GM13976 (cell line): Measurements from ENCODE around the gene PANK1.

Experiments
- DNase-seq: peaks from one replicate; pipeline ENCODE4 v3.0.0; 2012; ENCODE audit warnings: low spot score
- CTCF ChIP-seq: IDR thresholded peaks from 2 replicates; pipeline ENCODE4 v1.5.1; 2012; ENCODE audit warnings: borderline replicate concordance, mild to moderate bottlenecking; ENCODE audit not compliant: insufficient read depth; ENCODE audit errors: extremely low read depth, missing control alignments, control extremely low read depth
- in situ Hi-C: fragments of 300-500 bp; cut with MboI; formaldehyde crosslinking; loops from one replicate; pipeline ENCODE4 v1.12.0; 2022; ENCODE audit warnings: low sequenced_read_pairs, mixed read lengths, inconsistent platforms; ENCODE audit not compliant: unreplicated experiment

The PANK1 gene

GRCh38 chr10:89565180-89565579, 79.9 kb downstream of the PANK1 start:
- in situ Hi-C loops: no loop called here
- no peak for DNase-seq

GRCh38 chr10:89563861-89564478, 81.1 kb downstream of the PANK1 start:
- peak; percentile 57 for DNase-seq
- peak; percentile 55 for TF ChIP-seq CTCF
- in situ Hi-C loops: no loop called here

More at GRCh38 chr10:89565180-89565579, 79.9 kb downstream of the PANK1 start:
- no peak for TF ChIP-seq CTCF

GRCh38 chr10:89563311-89563710, 81.7 kb downstream of the PANK1 start:
- DNase-seq: no peak
- TF ChIP-seq CTCF: no peak
- in situ Hi-C loops: no loop called here

- no peak for DNase-seq
- no peak for TF ChIP-seq CTCF
- in situ Hi-C loops: loop anchor here (10.0 kb wide), 1 partner anchor 132 kb away; no protein-coding TSS in a partner anchor
These were observed 88.4 kb downstream of the PANK1 start for GRCh38 chr10:89556600-89556999.

- no peak for DNase-seq
- in situ Hi-C loops: loop anchor here (10.0 kb wide), 1 partner anchor 131 kb away; no protein-coding TSS in a partner anchor
- TF ChIP-seq CTCF: no peak
These were observed 89.2 kb downstream of the PANK1 start for GRCh38 chr10:89555688-89556445.

GRCh38 chr10:89554433-89554832, 90.6 kb downstream of the PANK1 start:
- no peak for DNase-seq
- TF ChIP-seq CTCF: no peak
- in situ Hi-C loops: loop anchor here (10.0 kb wide), 1 partner anchor 130 kb away; no protein-coding TSS in a partner anchor
